HG03175 (cell line): Measurements from ENCODE around the gene WEE1.
"Not testable (repeated sequence)": the region's sequence is repeated elsewhere in the genome, so short reads cannot be mapped to it uniquely, and the experiment has no call there.

Experiments used
- ATAC-seq: cut with Tn5 transposase; IDR thresholded peaks from one replicate; pipeline ENCODE4 v1.9.1; 2021; ENCODE audit warnings: mild to moderate bottlenecking, moderate library complexity; ENCODE audit not compliant: unreplicated experiment

WEE1 gene

DNA sequence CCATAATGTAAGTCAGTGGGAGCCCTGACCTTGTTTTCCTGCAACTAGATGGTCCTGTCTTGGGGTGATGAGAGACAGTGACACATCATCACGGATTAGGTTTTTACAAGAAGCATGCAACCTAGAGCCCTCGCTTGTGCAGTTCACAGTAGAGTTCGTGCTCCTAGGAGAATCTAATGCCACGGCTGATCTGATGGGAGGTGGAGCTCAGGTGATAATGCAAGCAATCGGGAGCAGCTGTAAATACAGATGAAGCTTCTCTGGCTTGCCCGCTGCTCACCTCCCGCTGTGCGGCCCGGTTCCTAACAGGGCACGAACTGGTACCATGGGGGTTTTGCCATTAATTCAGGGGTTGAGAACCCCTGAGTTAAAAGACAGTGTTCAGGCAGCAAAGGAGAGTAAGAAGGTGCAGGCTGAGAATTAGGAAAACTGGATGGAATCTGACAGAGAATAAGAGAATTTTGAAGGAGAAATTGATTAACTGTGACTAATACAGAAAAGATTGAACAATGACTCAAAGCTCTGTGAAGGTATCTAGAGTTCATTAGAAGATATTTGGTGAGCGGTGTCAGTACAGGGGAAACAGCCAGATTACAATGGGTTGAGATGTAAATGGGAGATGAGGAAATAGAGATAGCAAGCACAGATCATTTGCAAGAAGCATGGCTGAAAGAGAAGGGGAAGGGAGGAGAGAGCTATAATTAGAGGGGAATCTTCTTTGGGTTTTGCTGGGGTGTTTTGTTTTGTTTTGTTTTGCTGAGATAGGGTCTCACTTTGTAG is 21.0 kb downstream of the WEE1 start:
- ATAC-seq, result no peak

DNA sequence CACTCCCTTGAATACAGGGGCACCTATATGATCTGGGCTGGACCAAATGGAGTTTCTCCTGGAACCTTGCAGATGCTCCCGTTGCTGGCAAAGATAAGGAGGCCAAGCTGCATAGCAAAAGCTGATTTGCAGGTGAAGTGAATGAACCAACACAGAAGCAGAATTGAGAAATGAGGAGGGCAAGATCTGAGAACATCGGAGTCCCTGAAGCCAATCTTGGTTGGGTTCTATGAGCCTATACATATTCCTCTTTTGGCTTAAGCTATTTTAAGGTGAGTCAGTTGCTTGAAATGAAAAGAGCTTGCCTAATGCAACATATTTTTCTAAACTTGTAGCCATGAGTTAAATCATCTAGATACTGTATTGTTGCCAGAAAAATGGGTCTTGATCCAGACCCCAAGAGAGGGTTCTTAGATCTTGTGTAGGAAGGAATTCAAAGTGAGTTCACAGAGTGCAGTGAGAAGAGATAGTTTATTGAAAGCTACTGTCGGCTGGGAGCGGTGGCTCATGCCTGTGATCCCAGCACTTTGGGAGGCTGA is 23.5 kb downstream of the WEE1 start:
- ATAC-seq, result no peak

DNA sequence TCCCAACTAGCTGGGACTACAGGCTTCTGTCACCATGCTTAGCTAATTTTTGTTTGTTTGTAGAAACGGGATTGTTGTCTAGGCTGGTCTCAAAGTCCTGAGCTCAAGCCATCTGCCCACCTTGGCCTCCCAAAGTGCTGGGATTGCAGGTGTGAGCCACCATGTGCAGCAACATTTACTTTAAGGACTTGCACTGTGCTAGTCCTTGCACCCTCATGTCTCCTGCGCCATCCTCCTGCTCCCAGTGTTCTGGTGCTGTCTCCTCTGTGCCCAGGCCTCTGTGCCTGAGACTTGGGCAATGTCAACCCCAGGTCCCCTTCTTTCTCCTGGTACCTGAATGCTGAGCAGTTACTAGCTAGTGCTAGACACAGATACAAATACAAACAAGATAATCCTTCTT is 26.7 kb downstream of the WEE1 start:
- no peak for ATAC-seq

DNA sequence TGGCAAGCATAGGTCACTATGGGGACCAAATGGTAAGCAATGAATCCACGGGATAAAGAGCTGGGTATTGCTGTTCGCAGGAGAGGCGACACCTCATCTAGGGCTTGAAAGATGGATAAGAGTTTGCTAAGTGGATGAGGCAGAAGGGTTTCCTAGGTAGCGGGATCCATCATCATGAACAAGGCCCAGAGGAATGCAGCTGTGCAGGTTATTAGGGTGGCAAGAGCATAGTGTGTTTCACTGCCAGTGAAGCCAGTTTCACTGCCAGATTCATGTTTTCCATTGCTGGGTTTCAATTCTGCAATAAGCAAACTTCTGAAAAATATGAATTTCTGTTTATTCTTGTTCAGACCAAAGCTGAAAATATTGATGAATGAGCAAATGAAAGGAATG is 27.2 kb downstream of the WEE1 start:
- ATAC-seq, result peak; percentile 65

DNA sequence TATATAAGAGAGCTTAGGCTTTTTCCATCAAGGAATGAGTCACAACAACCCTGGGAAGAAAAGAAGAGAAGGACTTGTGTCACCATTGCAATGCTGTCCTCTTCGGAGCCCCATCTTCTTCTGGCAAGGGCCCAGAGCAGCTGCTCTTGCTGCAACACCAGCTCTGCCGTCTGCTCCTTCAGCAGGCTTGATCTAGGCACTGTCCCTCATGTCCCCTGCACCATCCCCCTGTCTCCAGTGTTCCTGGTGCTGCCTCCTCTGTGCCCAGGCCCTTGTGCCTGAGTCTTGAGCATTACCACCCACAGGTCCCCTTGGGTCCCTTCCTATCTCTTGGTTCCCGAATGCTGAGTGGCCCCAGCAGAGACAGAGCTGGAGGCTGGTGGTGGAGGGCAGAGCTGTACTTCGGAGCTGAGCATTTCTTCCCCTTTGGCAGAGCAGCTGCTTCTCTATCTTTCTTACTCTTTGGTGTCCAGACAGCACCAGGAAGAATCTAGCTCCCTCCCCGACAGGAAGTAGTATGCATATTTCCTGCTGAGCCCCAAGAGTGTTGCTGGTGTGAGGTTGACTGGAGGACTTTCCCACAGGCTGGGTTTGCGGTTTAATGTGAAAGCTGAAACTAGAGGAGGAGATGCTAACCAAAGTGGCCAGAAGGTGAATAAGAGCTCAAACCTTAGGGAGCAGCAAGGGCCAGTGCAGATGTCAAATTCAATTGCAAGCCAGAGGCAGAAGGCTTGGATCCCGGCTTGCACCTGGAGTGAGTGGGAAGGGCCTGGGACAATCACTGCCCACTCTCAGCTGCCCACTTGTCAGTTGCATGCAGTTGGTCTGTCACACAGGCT is 27.8 kb downstream of the WEE1 start:
- ATAC-seq, result peak; percentile 75

DNA sequence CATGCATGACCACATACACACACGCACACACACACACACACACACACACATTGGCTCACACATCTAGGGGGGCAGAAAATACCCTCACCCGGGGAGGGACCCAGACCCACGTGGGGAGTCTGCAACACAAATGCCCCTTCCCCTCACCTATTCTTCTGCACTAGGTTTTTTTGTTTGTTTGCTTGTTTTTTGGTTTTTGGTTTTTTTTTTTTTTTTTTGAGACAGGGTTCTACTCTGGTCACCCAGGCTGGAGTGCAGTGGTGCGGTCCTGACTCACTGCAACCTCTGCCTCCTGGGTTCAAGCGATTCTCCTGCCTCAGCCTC is 28.4 kb downstream of the WEE1 start:
- ATAC-seq, result no peak

DNA sequence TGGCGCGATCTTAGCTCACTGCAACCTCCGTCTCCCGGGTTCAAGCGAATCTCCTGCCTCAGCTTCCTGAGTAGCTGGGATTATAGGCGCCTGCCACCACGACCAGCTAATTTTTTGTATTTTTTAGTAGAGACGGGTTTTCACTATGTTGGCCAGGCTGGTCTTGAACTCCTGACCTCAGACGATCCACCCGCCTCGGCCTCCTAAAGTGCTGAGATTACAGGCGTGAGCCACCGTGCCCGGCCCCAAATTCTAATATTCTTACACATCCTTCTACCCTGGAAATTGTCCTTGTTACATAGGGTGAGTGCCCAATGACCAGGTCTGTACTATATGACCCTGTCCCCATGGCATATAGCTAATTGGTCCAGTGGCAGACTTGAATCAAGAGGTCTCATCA is 29.7 kb downstream of the WEE1 start:
- ATAC-seq, result not testable (repeated sequence)

DNA sequence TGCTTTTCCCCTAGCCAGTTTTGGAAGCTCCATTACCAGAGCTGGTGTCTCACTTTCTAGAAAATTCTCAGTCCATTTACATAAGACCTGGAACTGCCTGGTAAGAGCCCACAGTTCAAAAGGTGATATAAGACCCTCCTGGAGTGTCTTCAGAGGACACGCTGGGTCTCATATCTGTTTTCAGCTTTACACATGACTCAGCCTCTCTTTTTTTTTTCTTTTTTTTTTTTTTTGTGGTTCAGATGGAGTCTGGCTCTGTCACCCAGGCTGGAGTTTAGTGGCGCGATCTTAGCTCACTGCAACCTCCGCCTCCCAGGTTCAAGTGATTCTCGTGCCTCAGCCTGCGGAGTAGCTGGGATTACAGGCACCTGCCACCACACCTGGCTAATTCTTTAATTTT is 30.7 kb downstream of the WEE1 start:
- ATAC-seq, result no peak

DNA sequence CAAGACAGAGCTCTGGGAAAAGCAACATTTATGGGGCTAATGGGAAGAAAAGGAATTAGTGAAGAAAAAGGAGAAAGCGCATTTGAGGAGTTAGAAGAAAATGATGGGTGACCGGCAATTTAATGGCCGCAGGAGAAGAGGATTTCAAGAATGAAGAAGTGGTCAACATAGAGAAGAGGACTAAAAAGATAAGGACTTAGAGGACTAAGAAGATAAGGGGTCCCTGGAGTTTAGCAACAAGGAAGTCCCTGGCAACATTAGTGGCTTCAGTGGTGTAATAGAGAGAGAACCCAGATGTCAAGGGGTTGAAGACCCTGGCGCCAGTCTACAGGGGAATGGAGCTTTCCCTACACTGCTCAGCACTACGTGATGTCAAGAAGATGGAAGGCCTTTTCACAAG is 32.3 kb downstream of the WEE1 start:
- no peak for ATAC-seq

DNA sequence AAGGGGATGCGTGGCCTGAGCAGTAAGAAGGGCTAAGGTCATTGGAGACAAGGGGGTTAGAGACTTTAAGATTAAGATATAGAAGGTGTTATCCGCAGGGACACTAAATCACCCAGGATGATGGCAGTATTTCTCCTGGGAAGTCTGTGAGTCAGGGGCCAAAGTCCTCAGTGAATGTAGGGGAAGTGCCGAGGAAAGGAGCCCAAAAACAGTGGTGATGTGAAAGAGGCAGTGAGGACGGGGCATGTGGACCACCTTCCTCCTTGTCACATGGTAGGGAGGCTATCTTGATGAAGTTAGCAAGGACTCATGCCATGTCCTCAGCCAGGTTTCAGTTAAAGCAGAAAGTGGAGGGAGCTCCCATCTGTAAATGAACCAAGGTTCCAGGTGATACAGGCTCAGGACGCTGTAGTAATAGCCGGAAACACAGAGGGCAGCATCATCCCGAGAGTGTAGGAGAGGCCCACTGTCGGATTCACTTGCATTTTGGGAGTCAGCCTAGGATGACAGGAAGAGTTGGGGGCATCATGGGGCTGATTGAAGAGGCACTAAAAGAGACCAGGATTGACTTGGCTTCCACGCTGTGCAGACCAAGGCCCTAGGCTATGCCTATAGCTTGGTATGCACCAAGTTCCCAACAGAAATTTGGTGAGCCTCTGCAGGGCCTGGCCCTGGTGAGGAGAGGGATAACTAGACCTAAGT is 33.5 kb downstream of the WEE1 start:
- ATAC-seq, result no peak

DNA sequence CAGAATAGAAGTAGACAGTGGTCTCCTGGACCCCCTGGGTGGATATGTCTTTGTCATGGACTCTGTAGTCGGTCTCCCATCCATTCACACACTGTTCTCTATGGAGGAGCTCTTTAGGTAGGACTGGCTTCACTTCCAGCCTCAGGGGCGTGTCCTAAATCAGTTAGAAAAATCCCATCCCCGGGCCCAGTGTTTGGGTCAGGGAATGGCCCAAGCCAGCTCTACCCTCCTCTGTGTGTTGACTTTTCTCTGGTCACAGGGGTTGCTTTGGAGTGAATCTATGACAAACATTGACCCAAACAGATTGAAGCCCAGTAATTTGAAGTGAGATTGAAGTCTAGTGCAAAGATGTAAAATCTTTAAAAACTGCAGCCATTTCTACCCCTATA is 34.0 kb downstream of the WEE1 start:
- no peak for ATAC-seq

DNA sequence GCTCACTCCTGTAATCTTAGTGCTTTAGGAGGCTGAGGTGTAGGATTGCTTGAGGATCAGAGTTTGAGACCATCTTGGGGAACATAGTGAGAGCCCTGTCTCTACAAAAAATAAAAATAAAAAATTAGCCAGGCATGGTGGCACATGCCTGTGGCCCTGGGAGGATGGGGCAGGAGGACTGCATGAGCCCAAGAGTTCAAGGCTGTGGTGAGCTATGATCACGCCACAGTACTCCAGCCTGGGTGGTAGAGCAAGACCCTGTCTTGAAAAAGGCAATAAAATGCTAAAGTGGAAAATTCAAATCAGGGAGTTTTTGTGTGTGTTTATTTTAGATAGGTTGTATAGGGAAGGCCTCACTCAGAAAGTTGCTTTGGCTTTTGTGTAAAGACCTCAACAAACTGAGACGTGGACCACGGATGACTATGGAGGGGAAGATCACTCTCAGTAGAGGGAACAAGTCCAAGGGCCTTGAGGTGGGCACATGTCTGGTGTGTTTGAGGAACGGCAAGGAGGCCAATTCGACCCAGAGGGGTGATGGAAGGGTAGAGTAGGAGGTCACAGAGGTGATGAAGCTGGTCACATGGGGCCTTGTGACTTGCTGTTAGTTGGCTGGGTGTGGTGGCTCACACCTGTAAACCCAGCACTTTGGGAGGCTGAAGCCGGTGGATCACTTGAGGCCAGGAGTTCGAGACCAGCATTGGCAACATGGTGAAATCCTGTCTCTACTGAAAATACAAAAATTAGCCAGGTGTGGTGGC is 35.7 kb downstream of the WEE1 start:
- ATAC-seq, result no peak

DNA sequence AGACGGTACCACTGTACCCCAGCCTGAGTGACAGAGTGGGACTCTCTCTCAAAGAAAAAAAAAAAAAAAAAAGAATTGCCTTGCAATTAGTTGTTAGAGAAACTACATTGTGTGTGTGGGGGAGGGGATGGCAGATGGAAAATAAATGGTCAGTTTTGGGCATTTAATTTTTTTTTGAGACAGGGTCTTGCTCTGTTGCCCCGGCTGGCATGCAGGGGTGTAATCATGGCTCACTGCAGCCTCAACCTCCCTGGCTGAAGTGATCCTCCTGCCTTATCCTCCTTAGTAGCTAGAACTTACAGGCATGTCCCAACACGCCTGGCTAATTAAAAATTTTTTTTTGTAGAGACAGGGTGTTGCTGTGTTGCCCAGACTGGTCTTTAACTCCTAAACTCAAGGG is 36.4 kb downstream of the WEE1 start:
- no peak for ATAC-seq

DNA sequence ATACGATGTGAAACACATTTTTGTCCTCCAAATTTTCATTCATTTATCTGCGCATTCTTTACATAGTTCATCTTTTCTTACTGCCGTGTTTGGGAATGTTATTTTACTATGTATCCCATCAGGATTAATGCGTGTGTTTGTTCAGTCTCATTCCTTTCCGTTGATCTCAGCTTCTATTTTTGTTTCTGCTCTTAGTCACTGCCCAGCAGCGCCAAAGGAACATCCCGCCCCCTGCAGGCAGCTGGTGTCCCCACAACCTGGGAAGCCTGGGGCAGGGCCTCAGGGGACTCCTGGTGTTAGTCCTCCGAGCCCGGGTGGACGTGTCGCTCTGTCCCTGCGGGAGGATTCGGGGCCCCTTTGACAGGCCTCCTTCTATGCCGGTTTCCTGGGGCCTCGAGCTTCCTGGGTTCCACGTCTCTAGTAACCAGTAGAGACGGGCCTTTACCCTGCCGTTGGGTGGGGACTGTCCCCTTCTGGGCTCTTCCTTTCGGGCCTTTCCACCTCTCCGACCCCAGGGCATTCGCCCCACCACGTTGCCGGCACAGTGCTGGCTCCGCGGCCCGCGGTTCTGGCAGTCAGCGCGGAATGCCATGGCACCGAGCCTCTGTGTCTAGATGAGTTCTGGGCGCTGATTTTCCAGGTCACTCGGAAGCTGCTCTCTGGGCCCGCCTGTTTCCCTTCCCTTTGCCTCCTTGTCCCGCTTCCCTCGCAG is 39.8 kb downstream of the WEE1 start:
- peak; percentile 57 for ATAC-seq

DNA sequence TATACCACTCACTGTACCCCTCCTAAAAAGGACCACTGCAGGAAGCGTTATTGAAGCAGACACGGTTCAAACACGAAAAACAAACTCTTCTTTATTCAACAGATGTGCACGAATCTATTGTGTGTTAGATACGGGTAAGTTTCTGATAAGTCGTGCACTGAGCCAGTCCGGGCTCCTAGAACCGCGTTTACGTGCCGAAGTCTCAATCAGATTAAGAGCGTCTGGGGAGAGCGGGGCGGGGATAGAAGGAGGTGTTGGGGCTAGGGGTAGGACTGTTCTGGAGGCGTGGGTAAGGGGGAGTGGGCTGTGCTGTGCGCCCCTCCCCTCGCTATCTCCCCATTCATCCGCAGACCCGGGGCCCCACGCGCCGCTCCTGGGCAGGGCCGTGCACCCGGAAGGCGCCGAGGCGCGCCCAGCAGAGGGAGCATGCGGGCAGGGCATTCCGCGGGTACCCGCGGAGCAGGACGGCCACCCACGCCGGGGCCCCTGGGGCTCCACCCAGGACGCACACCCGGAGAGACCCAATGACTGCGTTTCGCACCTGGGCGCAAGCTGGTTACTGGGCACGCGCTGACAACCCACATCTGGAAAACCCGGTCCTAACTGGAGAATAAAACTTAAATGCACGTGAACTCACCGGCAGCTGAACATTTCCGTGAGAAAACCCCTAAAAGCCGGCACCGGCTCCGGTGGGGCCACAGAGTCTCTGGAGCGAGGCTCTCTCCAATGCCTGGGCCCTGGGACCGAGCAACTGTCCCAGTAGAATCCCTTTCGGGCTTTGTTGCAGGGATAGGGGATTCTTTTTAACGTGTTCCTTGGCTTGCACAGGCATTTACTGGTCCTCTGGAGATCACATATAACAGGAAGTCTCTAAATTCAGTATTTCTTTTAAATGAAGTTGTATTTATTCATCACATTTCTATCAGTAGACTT is 40.6 kb downstream of the WEE1 start:
- peak; percentile 72 for ATAC-seq

DNA sequence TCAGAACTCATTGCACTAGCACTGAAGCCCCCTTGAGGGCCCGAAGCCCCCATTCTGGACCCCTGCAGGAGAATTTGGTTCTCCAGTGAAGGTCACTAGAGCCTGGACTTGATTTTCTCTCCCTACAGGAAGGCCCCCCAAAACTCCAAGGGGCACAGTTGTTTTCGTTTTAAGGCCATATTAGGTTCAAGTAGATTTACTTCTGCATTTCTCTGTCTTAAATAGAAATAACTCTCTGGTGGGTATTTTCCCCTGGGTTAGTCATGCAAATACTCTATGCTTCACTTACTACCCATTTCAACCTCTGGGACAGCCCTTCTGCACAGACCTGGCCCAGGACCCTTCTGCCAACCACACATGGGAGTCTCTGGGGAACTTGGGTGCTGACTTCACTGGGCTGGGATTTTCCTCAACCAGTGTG is 41.6 kb downstream of the WEE1 start:
- peak; percentile 52 for ATAC-seq

DNA sequence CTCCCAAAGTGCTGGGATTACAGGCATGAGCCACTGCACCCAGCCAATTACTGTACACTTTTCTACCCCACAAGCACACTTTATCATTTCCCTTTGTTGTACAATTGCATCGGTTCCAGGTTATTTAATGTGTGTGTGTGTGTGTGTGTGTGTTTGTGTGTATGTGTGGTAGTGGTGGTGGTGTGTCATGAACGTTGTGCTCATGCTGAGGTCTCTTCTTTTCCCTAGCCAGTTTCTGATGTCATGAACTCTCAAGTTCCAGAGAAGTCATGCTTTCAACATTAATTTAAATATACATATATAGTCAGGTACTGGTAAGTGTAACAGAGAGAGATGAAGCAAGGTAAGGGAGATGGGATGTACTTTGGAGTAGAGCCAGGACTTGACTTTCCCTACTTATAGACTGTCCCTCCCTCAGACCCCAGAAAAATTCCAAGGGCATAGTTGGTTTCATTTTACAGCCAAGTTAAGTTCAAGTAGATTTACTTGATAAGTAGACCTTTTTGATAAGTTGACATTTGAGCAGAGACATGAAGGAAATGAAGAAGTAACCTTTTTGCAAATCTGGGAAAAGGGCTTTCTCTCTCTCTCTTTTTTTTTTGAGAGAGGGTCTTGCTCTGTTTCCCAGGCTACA is 42.7 kb downstream of the WEE1 start:
- ATAC-seq, result no peak

DNA sequence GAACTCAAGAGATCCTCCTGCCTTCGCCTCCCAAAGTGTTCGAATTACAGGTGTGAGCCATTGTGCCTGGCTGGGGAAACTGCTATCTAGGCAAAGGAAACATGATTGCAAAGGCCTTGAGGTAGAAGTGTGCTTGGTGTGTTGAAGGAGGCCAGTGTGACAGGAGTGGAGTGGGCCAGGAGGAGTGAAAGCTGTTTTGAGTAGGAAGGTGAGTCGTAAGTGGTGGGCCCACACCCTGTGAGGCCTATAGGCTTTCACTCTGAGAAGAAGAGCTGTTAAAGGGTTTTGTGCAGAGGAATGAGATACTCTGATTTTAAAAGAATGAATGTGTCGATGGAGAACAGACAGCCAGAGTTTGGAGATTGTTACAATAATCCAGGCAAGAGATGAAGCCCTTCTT is 43.4 kb downstream of the WEE1 start:
- no peak for ATAC-seq

DNA sequence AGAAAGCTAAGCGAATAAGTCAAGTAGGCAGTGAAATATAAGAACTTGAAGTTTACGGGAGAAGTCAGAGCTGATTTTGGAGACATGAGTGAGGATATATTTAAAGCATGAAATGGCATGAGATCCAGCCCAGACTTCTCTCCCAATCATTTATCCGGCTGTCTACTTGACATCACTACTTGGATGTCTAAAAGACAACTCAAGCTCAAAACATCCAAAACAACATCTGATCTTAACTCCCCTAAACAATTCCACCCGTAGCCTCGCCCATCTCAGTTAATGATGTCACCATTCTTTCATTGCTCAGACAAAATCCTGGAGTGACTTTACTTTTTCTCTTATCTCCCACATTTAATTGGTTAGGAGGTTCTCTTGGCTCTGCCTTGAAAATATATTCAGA is 44.5 kb downstream of the WEE1 start:
- ATAC-seq, result no peak
